GM19467 (cell line): ENCODE results near the gene VTI1A.

ENCODE experiments used
- ATAC-seq: cut with Tn5 transposase; IDR thresholded peaks from one replicate; pipeline ENCODE4 v1.9.1; 2021; ENCODE audit warnings: mild to moderate bottlenecking, moderate library complexity; ENCODE audit not compliant: unreplicated experiment

VTI1A gene

DNA sequence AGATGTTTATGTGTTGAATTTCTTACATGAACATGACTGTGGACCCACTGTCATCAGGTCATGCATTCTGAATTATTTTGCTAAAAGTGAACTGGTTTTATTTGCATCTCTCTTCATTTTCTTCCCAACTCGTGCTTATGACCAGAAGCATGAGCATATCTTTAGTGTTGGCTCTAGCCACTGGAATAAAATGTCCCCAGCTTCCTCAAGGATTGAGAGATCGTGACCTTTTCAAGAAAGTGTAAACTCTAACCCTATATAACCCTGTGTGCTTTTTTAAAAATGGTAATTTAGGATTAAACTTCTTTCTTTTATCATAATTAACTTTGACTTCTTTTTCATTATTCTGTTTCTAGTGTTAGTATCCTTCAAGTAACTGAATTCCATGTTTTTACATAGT is 55.5 kb downstream of the VTI1A start:
- ATAC-seq = no peak

- no peak for ATAC-seq
Observed at GRCh38 chr10:112503643-112504042, 56.6 kb downstream of the VTI1A start.

DNA sequence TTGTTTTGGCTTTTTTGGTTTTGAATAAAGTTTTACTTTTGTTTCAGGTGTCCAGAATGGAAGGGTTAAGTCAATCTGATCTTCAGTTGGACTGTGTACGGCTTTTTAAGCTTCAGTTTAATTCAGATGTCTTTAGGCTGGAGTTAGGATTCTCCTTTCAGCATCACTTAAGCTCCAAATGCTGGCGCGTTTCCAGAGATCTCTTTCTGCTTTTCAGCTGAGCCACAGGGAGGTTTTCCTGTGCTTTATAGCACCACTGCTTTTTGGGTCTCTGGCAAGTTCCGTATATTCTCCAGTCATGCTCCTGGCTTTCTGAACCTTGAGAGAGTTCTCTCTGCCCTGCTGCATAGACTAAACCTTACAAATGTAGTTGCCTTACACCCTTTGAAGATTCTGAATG is 60.0 kb downstream of the VTI1A start:
- ATAC-seq = no peak

DNA sequence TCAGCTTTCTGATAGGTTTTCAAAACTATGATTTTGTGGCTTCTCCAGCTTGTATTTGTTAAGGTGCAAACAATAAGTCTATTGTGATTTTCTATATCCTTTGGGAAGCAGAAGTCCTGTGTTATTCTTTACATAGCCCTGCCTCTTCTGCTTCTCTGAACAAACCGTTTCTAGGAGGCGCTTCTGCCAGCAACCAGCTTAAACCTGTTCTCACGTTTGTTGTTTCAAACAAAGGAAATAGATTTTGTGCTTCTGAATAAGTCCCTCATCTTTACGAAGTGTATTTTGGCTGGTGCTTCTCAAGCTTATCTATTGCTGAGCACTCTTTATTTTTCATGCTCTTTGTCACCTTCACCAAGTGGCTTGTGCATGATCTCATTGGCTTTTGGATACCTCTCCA is 61.0 kb downstream of the VTI1A start:
- ATAC-seq = no peak

- no peak for ATAC-seq
Observed at GRCh38 chr10:112509558-112510291, 62.7 kb downstream of the VTI1A start.

DNA sequence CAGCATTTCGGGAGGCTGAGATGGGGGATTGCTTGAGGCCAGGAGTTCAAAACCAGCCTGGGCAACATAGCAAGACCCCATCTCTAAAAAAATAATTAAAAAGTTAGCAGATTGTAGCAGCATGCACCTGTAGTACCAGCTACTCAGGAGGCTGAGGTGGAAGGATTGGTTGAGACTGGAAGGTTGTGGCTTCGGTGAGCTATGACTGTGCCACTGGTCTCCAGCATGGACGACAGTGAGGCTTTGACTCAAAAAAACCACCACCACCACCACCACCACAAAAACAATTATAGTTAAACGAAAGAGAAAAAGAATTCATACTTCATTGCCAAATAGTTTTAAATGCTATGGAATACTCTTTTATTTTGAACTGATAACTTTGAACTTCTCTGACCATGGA is 63.4 kb downstream of the VTI1A start:
- ATAC-seq = no peak

DNA sequence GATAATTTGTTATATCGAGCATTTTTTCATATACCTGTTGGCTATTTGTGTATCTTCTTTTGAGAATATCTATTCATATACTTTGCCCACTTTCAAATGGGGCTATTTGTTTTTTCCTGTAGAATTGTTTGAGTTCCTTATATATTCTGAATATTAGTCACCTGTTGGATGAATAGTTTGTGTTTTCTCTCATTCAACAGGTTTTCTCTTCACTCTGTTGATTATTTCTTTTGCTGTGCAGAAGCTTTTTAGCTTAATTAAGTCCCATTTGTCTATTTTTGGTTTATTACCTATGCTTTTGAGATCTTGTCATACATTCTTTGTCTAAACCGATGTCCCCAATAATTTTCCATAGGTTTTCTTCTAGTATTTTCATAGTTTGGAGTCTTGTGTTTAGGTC is 65.3 kb downstream of the VTI1A start:
- ATAC-seq = no peak

- no peak for ATAC-seq
Observed at GRCh38 chr10:112515126-112515525, 68.1 kb downstream of the VTI1A start.

DNA sequence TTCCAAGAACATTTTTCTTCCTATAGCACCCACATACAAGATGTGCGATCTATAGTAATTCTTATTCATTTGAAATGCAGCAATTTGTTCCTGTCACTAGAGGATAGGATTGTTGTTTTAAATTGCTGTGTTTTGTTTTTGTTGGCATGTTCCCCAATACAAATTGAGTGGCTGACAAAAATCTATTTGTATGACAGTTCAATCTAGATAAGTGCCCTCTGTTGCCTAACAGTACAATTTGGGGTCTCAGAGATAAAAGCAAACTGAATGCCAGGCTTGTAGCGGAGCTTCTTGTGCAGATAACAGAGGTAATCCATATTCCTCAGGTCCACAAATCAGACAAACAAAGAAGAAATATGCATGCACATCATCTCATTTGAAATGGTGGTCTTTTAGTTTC is 68.8 kb downstream of the VTI1A start:
- no peak for ATAC-seq

DNA sequence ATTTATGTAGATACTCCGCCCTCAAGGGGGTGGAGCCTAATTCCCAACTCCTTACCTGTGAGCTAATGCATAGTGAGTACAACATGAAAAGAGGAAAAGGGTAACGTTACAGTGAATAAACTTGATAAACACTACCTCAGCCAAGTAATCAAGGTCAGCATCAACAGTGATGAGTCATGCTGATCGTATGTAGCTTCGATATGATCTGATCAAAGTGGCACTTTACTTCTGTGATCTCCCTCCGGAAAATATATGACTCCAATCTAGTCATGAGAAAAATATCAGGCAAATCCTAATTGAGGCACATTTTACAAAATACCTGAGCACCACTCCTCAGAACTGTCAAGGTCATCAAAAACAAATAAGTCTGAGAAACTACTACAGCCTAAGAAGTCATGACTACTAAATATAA is 70.4 kb downstream of the VTI1A start:
- no peak for ATAC-seq

- ATAC-seq = peak; percentile 71
Observed at GRCh38 chr10:112519133-112519761, 72.2 kb downstream of the VTI1A start.

DNA sequence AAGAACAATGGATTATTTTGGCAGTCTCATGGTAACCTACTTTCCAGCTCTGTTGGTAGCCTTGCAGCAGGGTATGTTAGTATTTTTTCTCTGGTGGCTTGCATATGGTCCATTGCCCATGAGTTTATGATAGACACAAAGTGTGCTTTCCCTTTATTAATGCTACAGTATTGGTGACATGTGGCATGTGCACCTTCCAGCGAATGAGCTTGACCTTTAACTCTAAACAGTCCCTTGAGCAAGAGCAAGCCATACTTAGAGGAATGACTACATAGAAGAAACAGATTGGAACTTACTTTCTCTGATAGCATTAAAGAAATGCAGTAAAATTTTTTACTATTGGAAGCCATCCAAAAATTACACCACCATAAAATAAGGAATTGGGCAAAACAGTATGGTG is 73.9 kb downstream of the VTI1A start:
- ATAC-seq = no peak

GRCh38 chr10:112524641-112525040 is 77.6 kb downstream of the VTI1A start:
- no peak for ATAC-seq

- ATAC-seq = no peak
Observed at GRCh38 chr10:112525200-112525599, 78.2 kb downstream of the VTI1A start.

GRCh38 chr10:112526139-112526538 is 79.1 kb downstream of the VTI1A start:
- peak; percentile 68 for ATAC-seq

- ATAC-seq = no peak
Observed at GRCh38 chr10:112526906-112527305, 79.9 kb downstream of the VTI1A start.

GRCh38 chr10:112528235-112528634 is 81.2 kb downstream of the VTI1A start:
- ATAC-seq = no peak

DNA sequence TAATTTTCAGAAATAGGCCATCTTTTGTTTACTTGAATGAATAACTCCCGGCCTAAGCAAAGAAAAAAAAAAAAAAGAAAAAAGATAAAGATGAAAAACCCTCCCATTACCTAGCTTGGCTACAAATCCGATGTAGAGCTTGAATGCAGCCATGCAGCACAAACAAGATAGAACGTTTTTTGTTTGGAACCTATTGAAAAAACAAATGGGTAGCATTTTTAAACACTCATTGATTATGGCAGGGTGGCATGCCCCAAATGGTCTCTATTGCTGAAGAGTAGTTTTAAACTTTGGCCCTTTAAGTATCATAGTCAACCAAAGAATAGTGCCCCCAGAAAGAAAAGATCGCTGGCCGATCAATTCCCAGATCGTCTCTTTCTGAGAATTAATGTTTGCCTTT is 84.4 kb downstream of the VTI1A start:
- no peak for ATAC-seq

DNA sequence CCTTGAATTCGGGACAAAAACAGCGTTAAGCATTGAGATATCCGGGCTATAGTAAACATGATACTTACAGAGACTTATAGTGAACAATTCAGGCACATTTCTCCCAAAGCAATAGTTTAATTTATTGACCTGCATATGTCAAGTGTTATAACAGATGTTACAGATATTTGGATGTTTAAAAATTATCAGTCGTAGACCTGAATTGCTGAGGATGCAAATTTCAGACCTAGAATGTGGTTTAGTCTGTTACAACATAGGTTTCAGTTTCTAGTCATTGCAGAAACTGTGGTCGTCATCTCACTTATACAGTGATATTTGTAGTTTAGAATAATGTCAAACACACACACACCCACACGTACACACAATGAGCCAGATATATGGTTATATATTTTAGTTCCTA is 85.2 kb downstream of the VTI1A start:
- peak; percentile 98 for ATAC-seq

GRCh38 chr10:112532956-112533355 is 85.9 kb downstream of the VTI1A start:
- ATAC-seq = no peak

GRCh38 chr10:112533916-112534315 is 86.9 kb downstream of the VTI1A start:
- no peak for ATAC-seq

GRCh38 chr10:112535531-112535951 is 88.5 kb downstream of the VTI1A start:
- no peak for ATAC-seq

DNA sequence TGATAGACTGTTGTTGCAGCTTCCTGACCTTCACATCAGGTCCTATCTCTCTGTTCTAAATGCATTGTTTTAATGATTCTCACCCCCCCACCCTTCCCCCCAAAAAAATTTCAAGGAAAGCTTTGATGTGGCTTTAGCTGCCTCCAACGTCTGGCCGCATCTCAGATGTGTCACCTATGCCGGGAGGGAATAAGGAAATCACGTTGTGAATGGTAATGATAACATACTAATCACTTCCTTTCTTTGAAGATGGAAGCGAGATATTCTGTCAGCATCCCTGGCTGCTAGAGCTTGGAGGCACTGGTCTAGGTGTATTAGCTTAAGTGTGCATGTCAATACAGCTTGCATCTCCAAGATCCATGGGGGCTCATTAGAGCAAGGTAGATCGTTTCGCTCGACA is 89.6 kb downstream of the VTI1A start:
- ATAC-seq = no peak
